Measurements from ENCODE around the gene RPGRIP1L. TPM values are rescaled to one million over a fixed set of nuclear protein-coding genes. Genes with fewer than 3 reads are reported as not detected.

The RPGRIP1L gene
- total and polyA plus RNA-seq, 2 of the 8 experiments (the other 6 are each of a cell fraction or from before 2014, with no cell fraction given), result 4.0 to 13.7 TPM

GRCh38 chr16:53737552-53737951 lies 33.9 kb upstream of the RPGRIP1L start (continued):
- TF ChIP-seq CHD7 (IDR thresholded peaks at IDR 0.05; ENCODE audit: insufficient replicate concordance, low read length) (no peak), SAP30 (IDR thresholded peaks at IDR 0.05; ENCODE audit: insufficient read depth, insufficient replicate concordance, low read length) (no peak), POLR2AphosphoS5 (IDR thresholded peaks at IDR 0.05; ENCODE audit: low read depth, low read length) (no peak)

Data from H1 (cell line).